IMR-90 (cell line): ENCODE results near the gene APIP. TPM values are rescaled to one million over a fixed set of nuclear protein-coding genes. Genes with fewer than 3 reads are reported as not detected.

Experiments used
- ATAC-seq: fragments of 200-7000 bp; cut with Tn5 transposase; 2 replicates; pipeline ENCODE4 v1.9.1; 2020; ENCODE audit warnings: low read depth, mild to moderate bottlenecking, moderate library complexity
- BruUV-seq: library from RNA; stranded (reverse); fragments of 400-500 nt; replicated peaks from 2 replicates; lab custom pipeline; 2021; lab: Mats Ljungman, UMichigan
- CTCF ChIA-PET: fragments of 300-600 bp; formaldehyde crosslinking; extraction: SDS; loops from one replicate; lab custom pipeline; 2021; ENCODE audit warnings: antibody characterized with exemption; lab: Yijun Ruan, JAX
- POLR2A ChIA-PET: fragments of 300-600 bp; sonication (Branson Sonifier 250); formaldehyde crosslinking; loops from one replicate; lab custom pipeline; 2022; ENCODE audit warnings: antibody characterized with exemption; ENCODE audit not compliant: unreplicated experiment; lab: Charles Lee
- DNase-seq: peaks from one replicate; pipeline ENCODE4 v3.0.0; 2013
- H2AFZ ChIP-seq: replicated peaks from 2 replicates; pipeline ENCODE3; 2013; ENCODE audit warnings: low read length, mild to moderate bottlenecking; ENCODE audit not compliant: poor library complexity
- H2AK5ac ChIP-seq: 2 replicates; pipeline ENCODE4 v1.6.1; 2013; ENCODE audit warnings: low read depth, low read length, inconsistent platforms
- H2AK9ac ChIP-seq: replicated peaks from 2 replicates; pipeline ENCODE3; 2013; ENCODE audit warnings: mild to moderate bottlenecking, low read depth, low read length, moderate library complexity; ENCODE audit not compliant: poor library complexity
- H2BK120ac ChIP-seq: 2 replicates; pipeline ENCODE4 v1.6.1; 2013; ENCODE audit warnings: low read depth, low read length, inconsistent platforms
- H2BK15ac ChIP-seq: 3 replicates; pipeline ENCODE4 v1.6.1; 2013; ENCODE audit warnings: low read depth, low read length, inconsistent platforms
- H2BK20ac ChIP-seq: 2 replicates; pipeline ENCODE4 v1.6.1; 2013; ENCODE audit warnings: low read depth, mild to moderate bottlenecking, inconsistent platforms, low read length, moderate library complexity
- H2BK5ac ChIP-seq: 2 replicates; pipeline ENCODE4 v1.6.1; 2013; ENCODE audit warnings: mild to moderate bottlenecking, low read depth, low read length, inconsistent platforms; ENCODE audit not compliant: poor library complexity, severe bottlenecking
- H3K14ac ChIP-seq: replicated peaks from 2 replicates; pipeline ENCODE4 v1.6.1; 2013; ENCODE audit warnings: low read depth, low read length, inconsistent platforms
- H3K18ac ChIP-seq: 2 replicates; pipeline ENCODE4 v1.6.1; 2013; ENCODE audit warnings: low read depth, low read length, control low read depth
- H3K23ac ChIP-seq: 2 replicates; pipeline ENCODE4 v1.6.1; 2013; ENCODE audit warnings: low read depth, low read length, inconsistent platforms
- H3K27ac ChIP-seq: 2 replicates; pipeline ENCODE4 v1.5.1; 2013; ENCODE audit warnings: mild to moderate bottlenecking, control low read depth, low read length; ENCODE audit not compliant: insufficient read depth
- H3K27me3 ChIP-seq: 2 replicates; pipeline ENCODE4 v1.6.1; 2013; ENCODE audit warnings: low read length; ENCODE audit not compliant: control insufficient read depth, insufficient read depth
- H3K36me3 ChIP-seq: 2 replicates; pipeline ENCODE4 v1.6.1; 2013; ENCODE audit warnings: low read length, mixed read lengths; ENCODE audit not compliant: control insufficient read depth, insufficient read depth
- H3K4ac ChIP-seq: 2 replicates; pipeline ENCODE4 v1.6.1; 2013; ENCODE audit warnings: low read depth, low read length, inconsistent platforms
- H3K4me1 ChIP-seq: 2 replicates; pipeline ENCODE4 v1.6.1; 2013; ENCODE audit warnings: low read length, mixed read lengths; ENCODE audit not compliant: control insufficient read depth, insufficient read depth
- H3K4me2 ChIP-seq: 2 replicates; pipeline ENCODE4 v1.6.1; 2013; ENCODE audit warnings: low read depth, mild to moderate bottlenecking, control low read depth, low read length, moderate library complexity
- H3K4me3 ChIP-seq: 2 replicates; pipeline ENCODE4 v1.5.1; 2013; ENCODE audit warnings: low read depth, mild to moderate bottlenecking, control low read depth, low read length, moderate library complexity; ENCODE audit not compliant: insufficient read depth
- H3K56ac ChIP-seq: 2 replicates; pipeline ENCODE4 v1.6.1; 2013; ENCODE audit warnings: low read length, inconsistent platforms; ENCODE audit not compliant: insufficient read depth; ENCODE audit errors: extremely low read depth
- H3K79me1 ChIP-seq, 2 experiments: 2 replicates each; pipeline ENCODE4 v1.6.1; 2013; ENCODE audit warnings: low read length in 2 of 2, inconsistent platforms in 1 of 2, low read depth in 1 of 2
- H3K9ac ChIP-seq: 2 replicates; pipeline ENCODE4 v1.6.1; 2013; ENCODE audit warnings: low read depth, low read length, control low read depth
- H3K9me1 ChIP-seq: 2 replicates; pipeline ENCODE4 v1.6.1; 2013; ENCODE audit warnings: low read length, inconsistent platforms; ENCODE audit not compliant: insufficient read depth
- H3K9me3 ChIP-seq: 2 replicates; pipeline ENCODE4 v1.6.1; 2013; ENCODE audit warnings: low read length; ENCODE audit not compliant: control insufficient read depth, insufficient read depth
- H4K20me1 ChIP-seq: 2 replicates; pipeline ENCODE4 v1.6.1; 2013; ENCODE audit warnings: low read length, inconsistent platforms; ENCODE audit not compliant: insufficient read depth
- H4K5ac ChIP-seq: 2 replicates; pipeline ENCODE4 v1.6.1; 2013; ENCODE audit warnings: mild to moderate bottlenecking, low read depth, low read length, control low read depth
- H4K8ac ChIP-seq, 2 experiments: 2 replicates each; pipeline ENCODE4 v1.6.1; 2013; ENCODE audit warnings: low read depth in 2 of 2, low read length in 2 of 2, control low read depth in 1 of 2, inconsistent platforms in 1 of 2
- H4K91ac ChIP-seq: 2 replicates; pipeline ENCODE4 v1.6.1; 2013; ENCODE audit warnings: low read depth, low read length, inconsistent platforms; ENCODE audit not compliant: insufficient read depth
- CEBPB ChIP-seq: IDR thresholded peaks from 2 replicates; pipeline ENCODE4 v1.6.1; 2012; ENCODE audit warnings: low read depth, low read length, improper control_type of control experiment
- CHD1 ChIP-seq: IDR thresholded peaks from 2 replicates; pipeline ENCODE4 v1.6.1; 2012; ENCODE audit warnings: low read depth, low read length, improper control_type of control experiment
- FOS ChIP-seq: fragments of 150-350 bp; IDR thresholded peaks from 2 replicates; pipeline ENCODE4 v1.6.1; 2016; ENCODE audit warnings: low read depth, low read length
- MAZ ChIP-seq: IDR thresholded peaks from 2 replicates; pipeline ENCODE4 v1.6.1; 2012; ENCODE audit warnings: low read depth, mild to moderate bottlenecking, low read length, improper control_type of control experiment, moderate library complexity, borderline replicate concordance
- MXI1 ChIP-seq: IDR thresholded peaks from 2 replicates; pipeline ENCODE4 v1.6.1; 2012; ENCODE audit warnings: low read depth, mild to moderate bottlenecking, low read length, moderate library complexity, borderline replicate concordance
- NFE2L2 ChIP-seq: fragments of 150-350 bp; IDR thresholded peaks from 2 replicates; pipeline ENCODE4 v1.6.1; 2016; ENCODE audit warnings: low read depth, mild to moderate bottlenecking, low read length
- POLR2A ChIP-seq: IDR thresholded peaks from 2 replicates; pipeline ENCODE4 v1.6.1; 2012; ENCODE audit warnings: mild to moderate bottlenecking, low read depth, low read length
- RCOR1 ChIP-seq: IDR thresholded peaks from 2 replicates; pipeline ENCODE4 v1.6.1; 2012; ENCODE audit warnings: mild to moderate bottlenecking, low read length, improper control_type of control experiment; ENCODE audit not compliant: insufficient replicate concordance
- SMC3 ChIP-seq: fragments of 150-350 bp; IDR thresholded peaks from 2 replicates; pipeline ENCODE4 v1.6.1; 2016; ENCODE audit warnings: low read depth, mild to moderate bottlenecking, antibody characterized with exemption, low read length, moderate library complexity
- WGBS, 2 experiments: methylation state at CpG; one replicate each; pipeline versions ENCODE4 v1.1.5 to v1.1.7; 2013; ENCODE audit warnings: missing lambda C conversion rate in 2 of 2; ENCODE audit not compliant: insufficient read length in 1 of 2; ENCODE audit errors: extremely low coverage in 2 of 2; 5-methylcytosine and 5-hydroxymethylcytosine counted together
- dilution Hi-C: fragments of 300-500 bp; cut with HindIII; formaldehyde crosslinking; loops from one replicate; pipeline ENCODE4 v1.14.3; 2018; ENCODE audit warnings: low sequenced_read_pairs; ENCODE audit not compliant: unreplicated experiment
- in situ Hi-C: fragments of 300-500 bp; cut with MboI; formaldehyde crosslinking; loops from 3 replicates; pipeline ENCODE4 v1.14.3; 2019; ENCODE audit warnings: low sequenced_read_pairs, inconsistent platforms, mixed read lengths
- intact Hi-C: fragments of 100-400 bp; cut with micrococcal nuclease; formaldehyde crosslinking; loops from 2 replicates; pipeline ENCODE4 v1.10.0; 2022
- polyA plus RNA-seq, 3 experiments: library from polyadenylated mRNA; depleted of rRNA; stranded (reverse); fragments of >200 nt; gene quantifications; 2 replicates each; pipeline ENCODE4 v1.2.3, GENCODE V29; 2012; ENCODE audit warnings: low replicate concordance in 1 of 3
- total RNA-seq: library from RNA; depleted of rRNA; stranded (reverse); fragments of >200 nt; gene quantifications from 2 replicates; pipeline ENCODE4 v1.2.3, GENCODE V29; 2012
- TF ChIP-seq, protein P1 (sequence below): conservative IDR thresholded peaks from 2 replicates; pipeline ENCODE4 v1.5.1; 2012; ENCODE audit warnings: mild to moderate bottlenecking, low read depth, low read length, improper control_type of control experiment
- TF ChIP-seq, protein P2 (sequence below): fragments of 150-350 bp; IDR thresholded peaks from 2 replicates; pipeline ENCODE4 v1.6.1; 2016; ENCODE audit warnings: low read depth, mild to moderate bottlenecking, low read length, moderate library complexity, borderline replicate concordance

Gene APIP
- total and polyA plus RNA-seq, 2 of the 4 experiments (the other 2 are of a cell fraction) = 9.9 to 16.6 TPM

DNA sequence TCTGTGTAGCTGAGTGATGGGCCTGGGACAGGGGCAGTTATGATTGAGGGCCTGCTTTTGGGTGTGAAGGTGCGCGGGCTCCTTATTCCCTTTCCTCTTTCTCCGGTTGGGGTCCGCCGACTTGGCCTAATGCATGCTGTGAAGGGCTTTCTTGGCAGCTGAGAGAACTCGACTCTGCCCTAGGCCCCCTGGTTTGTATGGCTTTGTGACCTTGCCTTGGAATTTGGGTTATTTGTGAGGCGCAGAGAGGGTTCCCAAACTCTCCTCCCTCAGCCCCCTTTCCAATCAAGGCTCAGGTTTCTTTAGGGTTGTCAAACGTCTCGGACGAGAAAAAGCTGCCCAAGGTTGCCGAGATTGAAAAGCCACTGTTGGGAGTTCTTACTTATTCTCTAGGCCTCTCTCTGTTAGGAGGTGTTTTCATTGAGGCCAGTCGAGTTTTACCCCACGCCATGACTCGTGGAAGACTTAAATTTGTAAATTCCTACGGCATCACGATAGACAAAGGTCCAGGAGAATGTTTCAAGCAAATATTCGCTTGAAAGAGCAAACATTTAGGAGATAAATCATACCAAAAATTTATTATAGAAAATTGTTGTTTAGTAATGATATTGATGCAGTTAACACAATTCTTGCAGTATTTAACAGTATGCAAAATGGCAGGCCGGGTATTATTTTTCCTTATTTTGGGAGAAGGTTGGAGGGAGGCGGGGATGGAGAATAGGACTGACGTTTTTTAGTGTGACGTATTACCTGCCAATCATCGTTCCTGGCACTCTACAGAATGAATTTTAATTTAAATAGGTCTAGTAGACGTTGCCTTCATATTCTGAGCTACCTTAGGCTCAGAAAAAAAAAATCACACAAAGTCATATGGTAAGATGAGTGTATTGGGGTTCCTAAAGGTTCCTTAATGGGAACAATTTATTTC is 928 bp upstream of the APIP start:
- ChIA-PET CTCF (interaction anchor here (0.6 to 1.2 kb wide), 2 partner anchors 9 to 371 kb away, joined by 3 to 5 read pairs; no protein-coding TSS in a partner anchor), POLR2A (interaction anchor here (0.6 to 1.3 kb wide), 3 partner anchors 11 to 241 kb away, joined by 3 to 5 read pairs (median 5); no protein-coding TSS in a partner anchor)
- peak overlapping the region; percentile 86 for H3K56ac ChIP-seq
- no peaks in the 10 kb centered on the region; the same call in 1 of the 2 replicates for H3K9me1 ChIP-seq
- peak overlapping the region; percentile 89 for H3K9ac ChIP-seq
- peak overlapping the region; percentile 89 for H3K27ac ChIP-seq
- WGBS, 2 experiments = no CpG with 5 or more reads among the region's 23 CpGs
- peak overlapping the region; percentile 93 for H4K5ac ChIP-seq
- peak overlapping the region; percentile 49 for H3K4me2 ChIP-seq
- H4K8ac ChIP-seq = peak overlapping the region; percentile 66 to 96
- no peak overlapping the region for H2BK20ac ChIP-seq
- intact Hi-C loops = loop anchor here (1.0 kb wide), 1 partner anchor 60 kb away; no protein-coding TSS in a partner anchor
- H3K27me3 ChIP-seq = no peaks in the 10 kb centered on the region
- H3K23ac ChIP-seq = peak overlapping the region; percentile 87
- peak overlapping the region; percentile 85 for H3K18ac ChIP-seq
- H3K4ac ChIP-seq = peak overlapping the region; percentile 97
- peaks cover 7% of the 10 kb centered on the region; the same call in 1 of the 2 replicates for H3K4me1 ChIP-seq
- dilution Hi-C loops = no loop called here
- no peaks in the 10 kb centered on the region for H3K9me3 ChIP-seq
- H3K14ac ChIP-seq = peak overlapping the region; percentile 99
- no peaks in the 10 kb centered on the region for H3K36me3 ChIP-seq
- peak overlapping the region; percentile 88 for H2BK5ac ChIP-seq
- peak overlapping the region; percentile 99 for H2AFZ ChIP-seq
- DNase-seq = peak; percentile 30
- in situ Hi-C loops = no loop called here
- H4K91ac ChIP-seq = peak overlapping the region; percentile 87
- H2BK120ac ChIP-seq = peak overlapping the region; percentile 90
- ATAC-seq = peak; percentile 16
- TF ChIP-seq, protein P1, sequence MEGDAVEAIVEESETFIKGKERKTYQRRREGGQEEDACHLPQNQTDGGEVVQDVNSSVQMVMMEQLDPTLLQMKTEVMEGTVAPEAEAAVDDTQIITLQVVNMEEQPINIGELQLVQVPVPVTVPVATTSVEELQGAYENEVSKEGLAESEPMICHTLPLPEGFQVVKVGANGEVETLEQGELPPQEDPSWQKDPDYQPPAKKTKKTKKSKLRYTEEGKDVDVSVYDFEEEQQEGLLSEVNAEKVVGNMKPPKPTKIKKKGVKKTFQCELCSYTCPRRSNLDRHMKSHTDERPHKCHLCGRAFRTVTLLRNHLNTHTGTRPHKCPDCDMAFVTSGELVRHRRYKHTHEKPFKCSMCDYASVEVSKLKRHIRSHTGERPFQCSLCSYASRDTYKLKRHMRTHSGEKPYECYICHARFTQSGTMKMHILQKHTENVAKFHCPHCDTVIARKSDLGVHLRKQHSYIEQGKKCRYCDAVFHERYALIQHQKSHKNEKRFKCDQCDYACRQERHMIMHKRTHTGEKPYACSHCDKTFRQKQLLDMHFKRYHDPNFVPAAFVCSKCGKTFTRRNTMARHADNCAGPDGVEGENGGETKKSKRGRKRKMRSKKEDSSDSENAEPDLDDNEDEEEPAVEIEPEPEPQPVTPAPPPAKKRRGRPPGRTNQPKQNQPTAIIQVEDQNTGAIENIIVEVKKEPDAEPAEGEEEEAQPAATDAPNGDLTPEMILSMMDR = no peak
- TF ChIP-seq, protein P2, sequence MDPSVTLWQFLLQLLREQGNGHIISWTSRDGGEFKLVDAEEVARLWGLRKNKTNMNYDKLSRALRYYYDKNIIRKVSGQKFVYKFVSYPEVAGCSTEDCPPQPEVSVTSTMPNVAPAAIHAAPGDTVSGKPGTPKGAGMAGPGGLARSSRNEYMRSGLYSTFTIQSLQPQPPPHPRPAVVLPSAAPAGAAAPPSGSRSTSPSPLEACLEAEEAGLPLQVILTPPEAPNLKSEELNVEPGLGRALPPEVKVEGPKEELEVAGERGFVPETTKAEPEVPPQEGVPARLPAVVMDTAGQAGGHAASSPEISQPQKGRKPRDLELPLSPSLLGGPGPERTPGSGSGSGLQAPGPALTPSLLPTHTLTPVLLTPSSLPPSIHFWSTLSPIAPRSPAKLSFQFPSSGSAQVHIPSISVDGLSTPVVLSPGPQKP = no peak
- TF ChIP-seq POLR2A (no peak), MAZ (no peak), RCOR1 (no peak), MXI1 (no peak), CHD1 (no peak), CEBPB (no peak), NFE2L2 (no peak), FOS (no peak), SMC3 (no peak)
- peaks cover 24 to 80% of the 10 kb centered on the region in 2 experiments for H3K79me1 ChIP-seq
- H4K20me1 ChIP-seq = no peaks in the 10 kb centered on the region
- H2AK9ac ChIP-seq = peak overlapping the region; percentile 97
- H2AK5ac ChIP-seq = peak overlapping the region; percentile 82
- 0 out of 3 replicates have a peak overlapping the region, but pooled peaks have one; percentile 53 for H2BK15ac ChIP-seq
- H3K4me3 ChIP-seq = peak overlapping the region; percentile 94
- BruUV-seq = TSS peak; percentile 65
